Measurements from ENCODE around the gene ROR2.

ROR2 gene

GRCh38 chr9:91810286-91810905 is 139.6 kb downstream of the ROR2 start:
- CTCF ChIA-PET, result no interaction called here
- DNase-seq (ENCODE audit: low read depth, low spot score), result no peak
- no peak for TF ChIP-seq CTCF (IDR thresholded peaks at IDR 0.05; ENCODE audit: insufficient read depth, low read length, missing control alignments)
- POLR2A ChIA-PET, result no interaction called here
- no peak overlapping the region for H3K4me3 ChIP-seq (ENCODE audit: low read depth, low read length)

GRCh38 chr9:91809581-91810285 is 140.3 kb downstream of the ROR2 start:
- H3K4me3 ChIP-seq (ENCODE audit: low read depth, low read length), result no peak overlapping the region
- CTCF ChIA-PET, result no interaction called here
- no peak for DNase-seq (ENCODE audit: low read depth, low spot score)
- TF ChIP-seq CTCF (IDR thresholded peaks at IDR 0.05; ENCODE audit: insufficient read depth, low read length, missing control alignments), result no peak
- POLR2A ChIA-PET, result no interaction called here

- CTCF ChIA-PET, result interaction anchor here (1.0 kb wide), 1 partner anchor 31 kb away, joined by 3 read pairs; no protein-coding TSS in a partner anchor
- no peak for DNase-seq (ENCODE audit: low read depth, low spot score)
- POLR2A ChIA-PET, result no interaction called here
- no peak overlapping the region for H3K4me3 ChIP-seq (ENCODE audit: low read depth, low read length)
- TF ChIP-seq CTCF (IDR thresholded peaks at IDR 0.05; ENCODE audit: insufficient read depth, low read length, missing control alignments), result no peak
Measured at GRCh38 chr9:91807643-91808246, 142.3 kb downstream of the ROR2 start.

GRCh38 chr9:91805031-91805430 is 145.0 kb downstream of the ROR2 start:
- TF ChIP-seq CTCF (IDR thresholded peaks at IDR 0.05; ENCODE audit: insufficient read depth, low read length, missing control alignments), result no peak
- DNase-seq (ENCODE audit: low read depth, low spot score), result no peak
- no peak overlapping the region for H3K4me3 ChIP-seq (ENCODE audit: low read depth, low read length)
- ChIA-PET CTCF (no interaction called here), POLR2A (no interaction called here)

GRCh38 chr9:91803970-91804752 is 145.9 kb downstream of the ROR2 start:
- ChIA-PET POLR2A (no interaction called here), CTCF (no interaction called here)
- TF ChIP-seq CTCF (IDR thresholded peaks at IDR 0.05; ENCODE audit: insufficient read depth, low read length, missing control alignments), result no peak

More at GRCh38 chr9:91803970-91804752, 145.9 kb downstream of the ROR2 start:
- DNase-seq (ENCODE audit: low read depth, low spot score), result no peak
- H3K4me3 ChIP-seq (ENCODE audit: low read depth, low read length), result no peak overlapping the region
